AG09309 (cell line): ENCODE data around the gene TTLL13.

Experiments used
- DNase-seq: peaks from one replicate; pipeline ENCODE4 v3.0.0-alpha.2; 2010; ENCODE audit warnings: low read depth
- H3K4me3 ChIP-seq: 2 replicates; pipeline ENCODE4 v1.5.1; 2011; ENCODE audit warnings: mild to moderate bottlenecking, low read depth, low read length, moderate library complexity; ENCODE audit not compliant: control insufficient read depth
- TF ChIP-seq, protein P1 (sequence below): IDR thresholded peaks from 2 replicates; pipeline ENCODE4 v1.5.1; 2011; ENCODE audit warnings: mild to moderate bottlenecking, low read depth, low read length, inconsistent platforms; ENCODE audit not compliant: insufficient read depth, control insufficient read depth; ENCODE audit errors: missing control alignments

Gene TTLL13

DNA sequence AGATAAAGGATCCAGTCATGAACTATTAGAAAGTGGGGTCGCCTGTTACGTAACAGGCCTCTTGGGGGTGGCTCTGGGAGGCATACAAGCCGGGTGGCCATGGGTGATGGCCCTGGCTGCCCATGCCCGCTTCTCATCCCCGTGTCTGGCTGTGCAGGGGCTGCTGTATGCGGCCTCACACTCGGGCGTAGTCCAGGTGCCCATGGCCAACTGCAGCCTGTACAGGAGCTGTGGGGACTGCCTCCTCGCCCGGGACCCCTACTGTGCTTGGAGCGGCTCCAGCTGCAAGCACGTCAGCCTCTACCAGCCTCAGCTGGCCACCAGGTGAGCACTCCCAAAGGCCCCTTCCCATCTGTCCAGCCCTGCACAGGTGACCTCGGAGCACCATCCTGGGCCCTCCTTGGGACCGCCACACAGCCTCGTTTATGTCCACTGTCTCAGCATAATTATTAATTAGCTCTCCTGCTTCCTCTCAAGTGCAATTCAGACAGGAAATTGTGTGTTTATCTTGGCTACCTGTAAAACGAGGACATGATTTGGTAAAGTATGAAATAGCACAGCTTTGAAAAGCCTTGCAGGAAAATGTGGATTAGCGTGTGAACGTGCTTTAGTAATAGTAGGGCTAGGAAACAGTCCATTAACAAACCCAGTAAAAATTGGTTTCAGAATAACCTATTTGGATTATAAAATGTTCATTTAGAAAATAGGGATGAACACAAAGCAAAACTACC lies 23.7 kb upstream of the TTLL13 start:
- no peak overlapping the region for H3K4me3 ChIP-seq
- TF ChIP-seq, protein P1, sequence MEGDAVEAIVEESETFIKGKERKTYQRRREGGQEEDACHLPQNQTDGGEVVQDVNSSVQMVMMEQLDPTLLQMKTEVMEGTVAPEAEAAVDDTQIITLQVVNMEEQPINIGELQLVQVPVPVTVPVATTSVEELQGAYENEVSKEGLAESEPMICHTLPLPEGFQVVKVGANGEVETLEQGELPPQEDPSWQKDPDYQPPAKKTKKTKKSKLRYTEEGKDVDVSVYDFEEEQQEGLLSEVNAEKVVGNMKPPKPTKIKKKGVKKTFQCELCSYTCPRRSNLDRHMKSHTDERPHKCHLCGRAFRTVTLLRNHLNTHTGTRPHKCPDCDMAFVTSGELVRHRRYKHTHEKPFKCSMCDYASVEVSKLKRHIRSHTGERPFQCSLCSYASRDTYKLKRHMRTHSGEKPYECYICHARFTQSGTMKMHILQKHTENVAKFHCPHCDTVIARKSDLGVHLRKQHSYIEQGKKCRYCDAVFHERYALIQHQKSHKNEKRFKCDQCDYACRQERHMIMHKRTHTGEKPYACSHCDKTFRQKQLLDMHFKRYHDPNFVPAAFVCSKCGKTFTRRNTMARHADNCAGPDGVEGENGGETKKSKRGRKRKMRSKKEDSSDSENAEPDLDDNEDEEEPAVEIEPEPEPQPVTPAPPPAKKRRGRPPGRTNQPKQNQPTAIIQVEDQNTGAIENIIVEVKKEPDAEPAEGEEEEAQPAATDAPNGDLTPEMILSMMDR: no peak
- DNase-seq: no peak

DNA sequence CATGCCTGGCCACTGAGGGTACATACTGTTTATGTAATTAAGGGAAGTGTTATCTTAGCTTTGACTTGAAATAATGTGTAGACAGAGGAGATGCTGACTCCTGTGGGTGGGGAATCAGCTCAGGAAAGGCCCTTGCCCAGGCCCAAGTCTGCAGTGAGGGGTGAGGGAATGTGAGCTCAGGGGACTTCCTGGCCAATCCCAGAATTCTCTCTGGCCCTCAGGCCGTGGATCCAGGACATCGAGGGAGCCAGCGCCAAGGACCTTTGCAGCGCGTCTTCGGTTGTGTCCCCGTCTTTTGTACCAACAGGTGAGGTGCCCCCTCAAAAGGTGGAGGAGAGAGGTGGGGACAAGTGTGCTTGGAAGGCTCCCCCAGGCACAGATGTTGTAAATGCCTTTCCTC lies 22.0 kb upstream of the TTLL13 start:
- no peak overlapping the region for H3K4me3 ChIP-seq
- TF ChIP-seq, protein P1: no peak

DNA sequence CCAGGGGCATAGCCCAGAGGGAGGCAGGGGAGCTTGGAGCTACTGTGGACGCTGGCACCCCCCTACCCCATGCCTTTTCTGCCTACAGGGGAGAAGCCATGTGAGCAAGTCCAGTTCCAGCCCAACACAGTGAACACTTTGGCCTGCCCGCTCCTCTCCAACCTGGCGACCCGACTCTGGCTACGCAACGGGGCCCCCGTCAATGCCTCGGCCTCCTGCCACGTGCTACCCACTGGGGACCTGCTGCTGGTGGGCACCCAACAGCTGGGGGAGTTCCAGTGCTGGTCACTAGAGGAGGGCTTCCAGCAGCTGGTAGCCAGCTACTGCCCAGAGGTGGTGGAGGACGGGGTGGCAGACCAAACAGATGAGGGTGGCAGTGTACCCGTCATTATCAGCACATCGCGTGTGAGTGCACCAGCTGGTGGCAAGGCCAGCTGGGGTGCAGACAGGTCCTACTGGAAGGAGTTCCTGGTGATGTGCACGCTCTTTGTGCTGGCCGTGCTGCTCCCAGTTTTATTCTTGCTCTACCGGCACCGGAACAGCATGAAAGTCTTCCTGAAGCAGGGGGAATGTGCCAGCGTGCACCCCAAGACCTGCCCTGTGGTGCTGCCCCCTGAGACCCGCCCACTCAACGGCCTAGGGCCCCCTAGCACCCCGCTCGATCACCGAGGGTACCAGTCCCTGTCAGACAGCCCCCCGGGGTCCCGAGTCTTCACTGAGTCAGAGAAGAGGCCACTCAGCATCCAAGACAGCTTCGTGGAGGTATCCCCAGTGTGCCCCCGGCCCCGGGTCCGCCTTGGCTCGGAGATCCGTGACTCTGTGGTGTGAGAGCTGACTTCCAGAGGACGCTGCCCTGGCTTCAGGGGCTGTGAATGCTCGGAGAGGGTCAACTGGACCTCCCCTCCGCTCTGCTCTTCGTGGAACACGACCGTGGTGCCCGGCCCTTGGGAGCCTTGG lies 21.3 kb upstream of the TTLL13 start:
- no peak for DNase-seq
- TF ChIP-seq, protein P1: no peak
- H3K4me3 ChIP-seq: no peak overlapping the region

More for the DNA sequence above, 22.0 kb upstream of the TTLL13 start:
- DNase-seq: no peak

DNA sequence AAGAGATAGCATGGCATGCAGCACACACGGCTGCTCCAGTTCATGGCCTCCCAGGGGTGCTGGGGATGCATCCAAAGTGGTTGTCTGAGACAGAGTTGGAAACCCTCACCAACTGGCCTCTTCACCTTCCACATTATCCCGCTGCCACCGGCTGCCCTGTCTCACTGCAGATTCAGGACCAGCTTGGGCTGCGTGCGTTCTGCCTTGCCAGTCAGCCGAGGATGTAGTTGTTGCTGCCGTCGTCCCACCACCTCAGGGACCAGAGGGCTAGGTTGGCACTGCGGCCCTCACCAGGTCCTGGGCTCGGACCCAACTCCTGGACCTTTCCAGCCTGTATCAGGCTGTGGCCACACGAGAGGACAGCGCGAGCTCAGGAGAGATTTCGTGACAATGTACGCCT lies 20.4 kb upstream of the TTLL13 start:
- H3K4me3 ChIP-seq: no peak overlapping the region
- no peak for DNase-seq
- TF ChIP-seq, protein P1: no peak

DNA sequence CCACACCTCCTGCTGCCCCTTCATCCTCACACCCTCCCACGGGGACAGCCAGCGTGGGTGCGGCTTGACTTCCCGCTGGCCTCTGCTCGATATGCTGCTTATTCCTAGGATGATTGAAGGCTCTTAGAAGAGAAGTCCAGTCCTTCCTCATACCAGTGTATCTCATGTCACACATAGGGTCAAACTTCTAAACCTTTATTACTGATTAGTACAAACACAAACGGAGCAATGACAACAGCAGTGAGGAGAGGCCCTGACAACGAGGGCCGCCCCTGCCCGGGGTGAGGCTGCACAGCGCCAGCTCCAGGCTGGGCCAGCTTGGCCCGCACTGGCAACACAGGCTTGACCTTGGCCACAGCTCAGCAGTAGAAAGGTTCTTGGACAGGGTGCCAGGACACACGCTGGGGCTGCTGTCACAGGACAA lies 19.3 kb upstream of the TTLL13 start:
- DNase-seq: no peak
- H3K4me3 ChIP-seq: no peak overlapping the region
- TF ChIP-seq, protein P1: no peak

DNA sequence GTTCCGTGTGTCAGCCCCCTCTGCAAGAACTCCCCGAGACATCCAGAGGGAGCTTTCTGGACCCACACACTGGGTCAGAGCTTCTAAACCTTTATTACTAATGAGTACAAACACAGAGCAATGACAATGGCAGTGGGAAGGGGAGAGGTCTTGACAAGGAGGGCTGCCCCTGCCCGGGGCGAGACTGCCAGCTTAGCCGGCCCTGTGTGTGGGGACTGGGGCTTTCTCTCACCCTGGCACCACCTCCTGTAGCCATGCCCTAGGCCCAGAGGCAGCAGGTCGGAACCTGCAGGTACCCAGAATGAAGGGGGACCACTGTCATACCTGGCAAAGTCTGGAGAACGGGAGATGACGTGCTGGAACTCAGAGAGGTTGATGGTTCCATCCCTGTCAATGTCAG lies 18.7 kb upstream of the TTLL13 start:
- DNase-seq: no peak
- TF ChIP-seq, protein P1: no peak
- H3K4me3 ChIP-seq: no peak overlapping the region
